ENCODE measurements around the gene LRRC75A.

LRRC75A gene

GRCh38 chr17:16460796-16461605 is 31.0 kb downstream of the LRRC75A start:
- Histone ChIP-seq H3K79me2 (ENCODE audit: insufficient read depth, low read length) (no peaks in the 10 kb centered on the region), H4K20me1 (ENCODE audit: insufficient read depth, low read length, poor library complexity, severe bottlenecking) (no peaks in the 10 kb centered on the region), H2AFZ (ENCODE audit: low read length) (no peak overlapping the region), H3K4me2 (ENCODE audit: low read depth, low read length, poor library complexity, severe bottlenecking) (no peak overlapping the region), H3K9me2 (replicated peaks; ENCODE audit: low read depth, low read length) (no peaks in the 10 kb centered on the region), H3K9ac (ENCODE audit: low read depth, low read length, poor library complexity, severe bottlenecking) (no peak overlapping the region), H3K4me1 (ENCODE audit: insufficient read depth, low read length, poor library complexity, severe bottlenecking) (peaks cover 11% of the 10 kb centered on the region), H3K36me3 (ENCODE audit: insufficient read depth, low read length) (peaks cover 4% of the 10 kb centered on the region; the same call in 1 of the 2 replicates), H3K9me3 (ENCODE audit: insufficient read depth, low read depth, low read length) (no peaks in the 10 kb centered on the region), H3K4me3 (ENCODE audit: low read length, poor library complexity, severe bottlenecking) (no peak overlapping the region), H3K27me3 (ENCODE audit: insufficient read depth, low read length, poor library complexity, severe bottlenecking) (no peaks in the 10 kb centered on the region), H3F3A (ENCODE audit: low read depth) (no peaks in the 10 kb centered on the region)
- TF ChIP-seq CTCF (conservative IDR thresholded peaks at IDR 0.05; ENCODE audit: low read length) (no peak), EZH2phosphoT487 (IDR thresholded peaks at IDR 0.05; ENCODE audit: borderline replicate concordance) (no peak)

DNA sequence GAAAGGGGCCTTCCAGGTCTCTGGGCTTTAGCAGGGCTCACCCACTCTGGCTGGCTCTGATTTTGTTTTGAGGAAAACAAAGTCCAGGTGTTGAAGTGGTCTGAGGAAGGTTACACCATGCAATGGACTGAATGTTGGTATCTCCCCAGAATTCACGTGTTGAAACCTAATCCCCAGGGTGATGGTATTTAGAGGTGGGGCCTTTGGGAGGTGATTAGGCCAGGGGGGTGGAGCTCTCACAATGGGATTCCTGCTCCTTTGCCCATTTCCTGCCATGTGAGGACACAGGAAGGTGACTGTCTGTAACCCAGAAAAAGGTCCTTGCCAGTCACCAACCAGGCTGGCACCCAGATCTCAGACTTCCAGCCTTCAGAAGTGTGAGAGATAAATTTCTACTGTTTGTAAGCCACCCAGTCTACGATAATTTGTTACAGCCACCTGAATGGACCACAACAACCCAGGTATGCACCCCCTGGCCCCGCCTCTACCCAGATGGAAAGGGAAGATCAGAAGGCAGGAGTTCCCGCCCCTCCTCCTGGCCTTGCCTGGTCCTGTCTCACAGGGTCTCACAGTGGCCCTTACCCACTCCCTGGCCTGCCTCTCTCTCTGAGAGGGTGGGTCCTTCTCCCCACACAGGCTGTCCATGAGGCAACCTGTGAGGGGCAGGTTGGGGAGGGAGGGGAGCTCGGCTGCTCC is 32.0 kb downstream of the LRRC75A start:
- Histone ChIP-seq H3K4me1 (ENCODE audit: insufficient read depth, low read length, poor library complexity, severe bottlenecking) (peaks cover 5% of the 10 kb centered on the region), H3K79me2 (ENCODE audit: insufficient read depth, low read length) (no peaks in the 10 kb centered on the region), H4K20me1 (ENCODE audit: insufficient read depth, low read length, poor library complexity, severe bottlenecking) (no peaks in the 10 kb centered on the region), H3K27me3 (ENCODE audit: insufficient read depth, low read length, poor library complexity, severe bottlenecking) (no peaks in the 10 kb centered on the region), H3K9me3 (ENCODE audit: insufficient read depth, low read depth, low read length) (no peaks in the 10 kb centered on the region), H2AFZ (ENCODE audit: low read length) (no peak overlapping the region), H3K4me3 (ENCODE audit: low read length, poor library complexity, severe bottlenecking) (no peak overlapping the region), H3K4me2 (ENCODE audit: low read depth, low read length, poor library complexity, severe bottlenecking) (no peak overlapping the region), H3K9me2 (replicated peaks; ENCODE audit: low read depth, low read length) (no peaks in the 10 kb centered on the region), H3F3A (ENCODE audit: low read depth) (no peaks in the 10 kb centered on the region), H3K9ac (ENCODE audit: low read depth, low read length, poor library complexity, severe bottlenecking) (no peak overlapping the region), H3K36me3 (ENCODE audit: insufficient read depth, low read length) (peaks cover 4% of the 10 kb centered on the region; the same call in 1 of the 2 replicates)
- TF ChIP-seq EZH2phosphoT487 (IDR thresholded peaks at IDR 0.05; ENCODE audit: borderline replicate concordance) (no peak), CTCF (conservative IDR thresholded peaks at IDR 0.05; ENCODE audit: low read length) (no peak)

DNA sequence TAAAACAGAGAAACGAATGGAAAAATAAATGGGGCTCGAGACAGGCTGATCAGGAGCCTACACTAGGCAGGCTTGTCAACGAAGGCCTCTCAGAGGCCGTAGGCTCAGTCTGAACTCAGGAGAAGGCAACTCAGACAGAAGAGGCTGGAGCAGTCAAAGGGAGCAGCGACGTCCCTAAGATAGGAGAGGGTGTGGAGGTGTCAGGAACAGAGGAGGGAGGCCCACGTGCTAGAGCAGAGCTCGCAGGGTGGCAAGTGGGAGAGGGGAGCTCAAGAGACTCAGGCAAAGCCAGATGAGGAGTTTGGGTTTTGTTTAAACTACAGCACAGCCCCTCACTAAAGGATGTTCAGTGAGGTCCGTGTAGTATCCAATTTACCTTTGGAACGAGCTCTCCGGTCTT is 32.7 kb downstream of the LRRC75A start:
- no peaks in the 10 kb centered on the region for H3K9me3 ChIP-seq (ENCODE audit: insufficient read depth, low read depth, low read length)
- H3K36me3 ChIP-seq (ENCODE audit: insufficient read depth, low read length): peaks cover 4% of the 10 kb centered on the region; the same call in 1 of the 2 replicates
- H3K4me1 ChIP-seq (ENCODE audit: insufficient read depth, low read length, poor library complexity, severe bottlenecking): peaks cover 5% of the 10 kb centered on the region
- no peak overlapping the region for H3K4me2 ChIP-seq (ENCODE audit: low read depth, low read length, poor library complexity, severe bottlenecking)
- no peaks in the 10 kb centered on the region for H4K20me1 ChIP-seq (ENCODE audit: insufficient read depth, low read length, poor library complexity, severe bottlenecking)
- no peaks in the 10 kb centered on the region for H3F3A ChIP-seq (ENCODE audit: low read depth)
- H2AFZ ChIP-seq (ENCODE audit: low read length): no peak overlapping the region
- H3K9me2 ChIP-seq (replicated peaks; ENCODE audit: low read depth, low read length): no peaks in the 10 kb centered on the region
- TF ChIP-seq EZH2phosphoT487 (IDR thresholded peaks at IDR 0.05; ENCODE audit: borderline replicate concordance): no peak
- TF ChIP-seq CTCF (conservative IDR thresholded peaks at IDR 0.05; ENCODE audit: low read length): no peak
- H3K27me3 ChIP-seq (ENCODE audit: insufficient read depth, low read length, poor library complexity, severe bottlenecking): no peaks in the 10 kb centered on the region
- no peak overlapping the region for H3K9ac ChIP-seq (ENCODE audit: low read depth, low read length, poor library complexity, severe bottlenecking)
- no peak overlapping the region for H3K4me3 ChIP-seq (ENCODE audit: low read length, poor library complexity, severe bottlenecking)
- H3K79me2 ChIP-seq (ENCODE audit: insufficient read depth, low read length): no peaks in the 10 kb centered on the region
